NCI-H2107 (cell line): Measurements from ENCODE around the gene TKFC.
"Not testable (repeated sequence)": the region's sequence is repeated elsewhere in the genome, so short reads cannot be mapped to it uniquely, and the experiment has no call there.

Experiments
- DNase-seq: peaks from one replicate; lab custom pipeline; 2025; lab: John Stamatoyannopoulos, UW

The TKFC gene

GRCh38 chr11:61368646-61369045, 35.6 kb downstream of the TKFC start:
- DNase-seq: no peak

- no peak for DNase-seq
Observed at GRCh38 chr11:61369372-61370348, 36.6 kb downstream of the TKFC start.

GRCh38 chr11:61370349-61371005, 37.4 kb downstream of the TKFC start:
- DNase-seq: no peak

- DNase-seq: no peak
Observed at GRCh38 chr11:61372659-61373420, 39.8 kb downstream of the TKFC start.

- DNase-seq: no peak
Observed at GRCh38 chr11:61375761-61376108, 42.7 kb downstream of the TKFC start.

GRCh38 chr11:61377461-61378160, 44.6 kb downstream of the TKFC start:
- DNase-seq: no peak

- no peak for DNase-seq
Observed at GRCh38 chr11:61378713-61379313, 45.8 kb downstream of the TKFC start.

GRCh38 chr11:61380884-61381283, 47.9 kb downstream of the TKFC start:
- no peak for DNase-seq

GRCh38 chr11:61383859-61384258, 50.8 kb downstream of the TKFC start:
- not testable (repeated sequence) for DNase-seq

- no peak for DNase-seq
Observed at GRCh38 chr11:61384271-61385242, 51.5 kb downstream of the TKFC start.

- no peak for DNase-seq
Observed at GRCh38 chr11:61390161-61390560, 57.1 kb downstream of the TKFC start.

- DNase-seq: no peak
Observed at GRCh38 chr11:61392981-61393595, 60.1 kb downstream of the TKFC start.
